IMR-90 (cell line): ENCODE data around the gene DGLUCY. TPM values are rescaled to one million over a fixed set of nuclear protein-coding genes. Genes with fewer than 3 reads are reported as not detected.

Experiments
- ATAC-seq: fragments of 200-7000 bp; cut with Tn5 transposase; 2 replicates; pipeline ENCODE4 v1.9.1; 2020; ENCODE audit warnings: low read depth, mild to moderate bottlenecking, moderate library complexity
- BruUV-seq: library from RNA; stranded (reverse); fragments of 400-500 nt; replicated peaks from 2 replicates; lab custom pipeline; 2021; lab: Mats Ljungman, UMichigan
- CTCF ChIA-PET: fragments of 300-600 bp; formaldehyde crosslinking; extraction: SDS; loops from one replicate; lab custom pipeline; 2021; ENCODE audit warnings: antibody characterized with exemption; lab: Yijun Ruan, JAX
- POLR2A ChIA-PET: fragments of 300-600 bp; sonication (Branson Sonifier 250); formaldehyde crosslinking; loops from one replicate; lab custom pipeline; 2022; ENCODE audit warnings: antibody characterized with exemption; ENCODE audit not compliant: unreplicated experiment; lab: Charles Lee
- DNase-seq: peaks from one replicate; pipeline ENCODE4 v3.0.0; 2013
- H2AFZ ChIP-seq: replicated peaks from 2 replicates; pipeline ENCODE3; 2013; ENCODE audit warnings: low read length, mild to moderate bottlenecking; ENCODE audit not compliant: poor library complexity
- H2AK5ac ChIP-seq: 2 replicates; pipeline ENCODE4 v1.6.1; 2013; ENCODE audit warnings: low read depth, low read length, inconsistent platforms
- H2AK9ac ChIP-seq: replicated peaks from 2 replicates; pipeline ENCODE3; 2013; ENCODE audit warnings: mild to moderate bottlenecking, low read depth, low read length, moderate library complexity; ENCODE audit not compliant: poor library complexity
- H2BK120ac ChIP-seq: 2 replicates; pipeline ENCODE4 v1.6.1; 2013; ENCODE audit warnings: low read depth, low read length, inconsistent platforms
- H2BK15ac ChIP-seq: 3 replicates; pipeline ENCODE4 v1.6.1; 2013; ENCODE audit warnings: low read depth, low read length, inconsistent platforms
- H2BK20ac ChIP-seq: 2 replicates; pipeline ENCODE4 v1.6.1; 2013; ENCODE audit warnings: low read depth, mild to moderate bottlenecking, inconsistent platforms, low read length, moderate library complexity
- H2BK5ac ChIP-seq: 2 replicates; pipeline ENCODE4 v1.6.1; 2013; ENCODE audit warnings: mild to moderate bottlenecking, low read depth, low read length, inconsistent platforms; ENCODE audit not compliant: poor library complexity, severe bottlenecking
- H3K14ac ChIP-seq: replicated peaks from 2 replicates; pipeline ENCODE4 v1.6.1; 2013; ENCODE audit warnings: low read depth, low read length, inconsistent platforms
- H3K18ac ChIP-seq: 2 replicates; pipeline ENCODE4 v1.6.1; 2013; ENCODE audit warnings: low read depth, low read length, control low read depth
- H3K23ac ChIP-seq: 2 replicates; pipeline ENCODE4 v1.6.1; 2013; ENCODE audit warnings: low read depth, low read length, inconsistent platforms
- H3K27ac ChIP-seq: 2 replicates; pipeline ENCODE4 v1.5.1; 2013; ENCODE audit warnings: mild to moderate bottlenecking, control low read depth, low read length; ENCODE audit not compliant: insufficient read depth
- H3K27me3 ChIP-seq: 2 replicates; pipeline ENCODE4 v1.6.1; 2013; ENCODE audit warnings: low read length; ENCODE audit not compliant: control insufficient read depth, insufficient read depth
- H3K36me3 ChIP-seq: 2 replicates; pipeline ENCODE4 v1.6.1; 2013; ENCODE audit warnings: low read length, mixed read lengths; ENCODE audit not compliant: control insufficient read depth, insufficient read depth
- H3K4ac ChIP-seq: 2 replicates; pipeline ENCODE4 v1.6.1; 2013; ENCODE audit warnings: low read depth, low read length, inconsistent platforms
- H3K4me1 ChIP-seq: 2 replicates; pipeline ENCODE4 v1.6.1; 2013; ENCODE audit warnings: low read length, mixed read lengths; ENCODE audit not compliant: control insufficient read depth, insufficient read depth
- H3K4me2 ChIP-seq: 2 replicates; pipeline ENCODE4 v1.6.1; 2013; ENCODE audit warnings: low read depth, mild to moderate bottlenecking, control low read depth, low read length, moderate library complexity
- H3K4me3 ChIP-seq: 2 replicates; pipeline ENCODE4 v1.5.1; 2013; ENCODE audit warnings: low read depth, mild to moderate bottlenecking, control low read depth, low read length, moderate library complexity; ENCODE audit not compliant: insufficient read depth
- H3K56ac ChIP-seq: 2 replicates; pipeline ENCODE4 v1.6.1; 2013; ENCODE audit warnings: low read length, inconsistent platforms; ENCODE audit not compliant: insufficient read depth; ENCODE audit errors: extremely low read depth
- H3K79me1 ChIP-seq, 2 experiments: 2 replicates each; pipeline ENCODE4 v1.6.1; 2013; ENCODE audit warnings: low read length in 2 of 2, inconsistent platforms in 1 of 2, low read depth in 1 of 2
- H3K9ac ChIP-seq: 2 replicates; pipeline ENCODE4 v1.6.1; 2013; ENCODE audit warnings: low read depth, low read length, control low read depth
- H3K9me1 ChIP-seq: 2 replicates; pipeline ENCODE4 v1.6.1; 2013; ENCODE audit warnings: low read length, inconsistent platforms; ENCODE audit not compliant: insufficient read depth
- H3K9me3 ChIP-seq: 2 replicates; pipeline ENCODE4 v1.6.1; 2013; ENCODE audit warnings: low read length; ENCODE audit not compliant: control insufficient read depth, insufficient read depth
- H4K20me1 ChIP-seq: 2 replicates; pipeline ENCODE4 v1.6.1; 2013; ENCODE audit warnings: low read length, inconsistent platforms; ENCODE audit not compliant: insufficient read depth
- H4K5ac ChIP-seq: 2 replicates; pipeline ENCODE4 v1.6.1; 2013; ENCODE audit warnings: mild to moderate bottlenecking, low read depth, low read length, control low read depth
- H4K8ac ChIP-seq, 2 experiments: 2 replicates each; pipeline ENCODE4 v1.6.1; 2013; ENCODE audit warnings: low read depth in 2 of 2, low read length in 2 of 2, control low read depth in 1 of 2, inconsistent platforms in 1 of 2
- H4K91ac ChIP-seq: 2 replicates; pipeline ENCODE4 v1.6.1; 2013; ENCODE audit warnings: low read depth, low read length, inconsistent platforms; ENCODE audit not compliant: insufficient read depth
- CTCF ChIP-seq: conservative IDR thresholded peaks from 2 replicates; pipeline ENCODE4 v1.5.1; 2012; ENCODE audit warnings: mild to moderate bottlenecking, low read depth, low read length, improper control_type of control experiment
- MAFK ChIP-seq: IDR thresholded peaks from 2 replicates; pipeline ENCODE4 v1.6.1; 2012; ENCODE audit warnings: low read depth, low read length, improper control_type of control experiment
- MAZ ChIP-seq: IDR thresholded peaks from 2 replicates; pipeline ENCODE4 v1.6.1; 2012; ENCODE audit warnings: low read depth, mild to moderate bottlenecking, low read length, improper control_type of control experiment, moderate library complexity, borderline replicate concordance
- POLR2A ChIP-seq: IDR thresholded peaks from 2 replicates; pipeline ENCODE4 v1.6.1; 2012; ENCODE audit warnings: mild to moderate bottlenecking, low read depth, low read length
- RAD21 ChIP-seq: IDR thresholded peaks from 2 replicates; pipeline ENCODE4 v1.6.1; 2012; ENCODE audit warnings: low read length, improper control_type of control experiment
- SMC3 ChIP-seq: fragments of 150-350 bp; IDR thresholded peaks from 2 replicates; pipeline ENCODE4 v1.6.1; 2016; ENCODE audit warnings: low read depth, mild to moderate bottlenecking, antibody characterized with exemption, low read length, moderate library complexity
- WGBS, 2 experiments: methylation state at CpG; one replicate each; pipeline versions ENCODE4 v1.1.5 to v1.1.7; 2013; ENCODE audit warnings: missing lambda C conversion rate in 2 of 2; ENCODE audit not compliant: insufficient read length in 1 of 2; ENCODE audit errors: extremely low coverage in 2 of 2; 5-methylcytosine and 5-hydroxymethylcytosine counted together
- dilution Hi-C: fragments of 300-500 bp; cut with HindIII; formaldehyde crosslinking; loops from one replicate; pipeline ENCODE4 v1.14.3; 2018; ENCODE audit warnings: low sequenced_read_pairs; ENCODE audit not compliant: unreplicated experiment
- in situ Hi-C: fragments of 300-500 bp; cut with MboI; formaldehyde crosslinking; loops from 3 replicates; pipeline ENCODE4 v1.14.3; 2019; ENCODE audit warnings: low sequenced_read_pairs, inconsistent platforms, mixed read lengths
- intact Hi-C: fragments of 100-400 bp; cut with micrococcal nuclease; formaldehyde crosslinking; loops from 2 replicates; pipeline ENCODE4 v1.10.0; 2022
- polyA plus RNA-seq, 3 experiments: library from polyadenylated mRNA; depleted of rRNA; stranded (reverse); fragments of >200 nt; gene quantifications; 2 replicates each; pipeline ENCODE4 v1.2.3, GENCODE V29; 2012; ENCODE audit warnings: low replicate concordance in 1 of 3
- total RNA-seq: library from RNA; depleted of rRNA; stranded (reverse); fragments of >200 nt; gene quantifications from 2 replicates; pipeline ENCODE4 v1.2.3, GENCODE V29; 2012

DGLUCY gene
- total and polyA plus RNA-seq, 2 of the 4 experiments (the other 2 are of a cell fraction), result 8.5 to 13.3 TPM

GRCh38 chr14:91140672-91141071 is 26.8 kb downstream of the DGLUCY start:
- ATAC-seq, result no peak
- intact Hi-C loops, result loop anchor here (1.0 kb wide), 1 partner anchor 237 kb away; no protein-coding TSS in a partner anchor
- H3K4me1 ChIP-seq, result peaks cover 4% of the 10 kb centered on the region
- no peaks in the 10 kb centered on the region for H3K9me3 ChIP-seq
- H3K14ac ChIP-seq, result no peak overlapping the region
- H3K36me3 ChIP-seq, result peaks cover 4% of the 10 kb centered on the region; the same call in 1 of the 2 replicates
- no peak overlapping the region for H3K4me2 ChIP-seq
- peak overlapping the region; percentile 23 for H2AK9ac ChIP-seq
- POLR2A ChIA-PET, result no interaction called here
- H3K9me1 ChIP-seq, result peaks cover 9% of the 10 kb centered on the region
- no peak overlapping the region for H2AK5ac ChIP-seq
- TF ChIP-seq CTCF, result peak; percentile 42
- no peak for TF ChIP-seq MAZ
- no peak for TF ChIP-seq SMC3
- TF ChIP-seq MAFK, result no peak
- TF ChIP-seq POLR2A, result no peak
- TF ChIP-seq RAD21, result peak; percentile 39
- DNase-seq, result no peak
- H4K5ac ChIP-seq, result no peak overlapping the region
- H3K4me3 ChIP-seq, result no peak overlapping the region
- no peak overlapping the region for H3K23ac ChIP-seq
- no peak overlapping the region for H3K56ac ChIP-seq
- H2BK15ac ChIP-seq, result no peak overlapping the region
- no peak overlapping the region for H2BK120ac ChIP-seq
- H2BK5ac ChIP-seq, result no peak overlapping the region
- H3K18ac ChIP-seq, result no peak overlapping the region
- CTCF ChIA-PET, result no interaction called here
- no peak overlapping the region for H2AFZ ChIP-seq
- no peak overlapping the region for H3K4ac ChIP-seq
- H3K9ac ChIP-seq, result no peak overlapping the region
- in situ Hi-C loops, result no loop called here
- H4K8ac ChIP-seq, result no peak overlapping the region
- 0 out of 2 replicates have a peak, but pooled peaks cover 4% of the 10 kb centered on the region for H4K20me1 ChIP-seq
- dilution Hi-C loops, result no loop called here
- no peak overlapping the region for H3K27ac ChIP-seq
- 0 out of 2 replicates have a peak, but pooled peaks cover 3% of the 10 kb centered on the region for H3K27me3 ChIP-seq
- no CpG with 5 or more reads among the region's 3 CpGs for WGBS, 2 experiments
- H3K79me1 ChIP-seq, result no peaks in the 10 kb centered on the region
- no TSS peak for BruUV-seq
- no peak overlapping the region for H4K91ac ChIP-seq
- H2BK20ac ChIP-seq, result no peak overlapping the region
